Dendritic cell treated with granulocyte-macrophage colony-stimulating factor and Interleukin-4, amounts not matched to agents 40 ng/mL and 50 ng/mL, for 4 days (primary cell): ENCODE results near the gene GPC4.
A peak's percentile ranks its signal among the peaks of the same experiment; 100 is the strongest.

Source experiments
- H3K27ac Mint-ChIP-seq: one replicate; pipeline ENCODE4 v1.8.0; 2022; ENCODE audit warnings: mild to moderate bottlenecking, mixed read lengths
- H3K27me3 Mint-ChIP-seq: one replicate; pipeline ENCODE4 v1.8.0; 2022; ENCODE audit warnings: mild to moderate bottlenecking, mixed read lengths
- H3K36me3 Mint-ChIP-seq: one replicate; pipeline ENCODE4 v1.8.0; 2022; ENCODE audit warnings: low read depth, mixed read lengths
- H3K4me1 Mint-ChIP-seq: one replicate; pipeline ENCODE4 v1.8.0; 2022; ENCODE audit warnings: low read depth, mixed read lengths
- H3K4me3 Mint-ChIP-seq: one replicate; pipeline ENCODE4 v1.8.0; 2022; ENCODE audit warnings: mild to moderate bottlenecking, moderate library complexity, mixed read lengths
- H3K9me3 Mint-ChIP-seq: one replicate; pipeline ENCODE4 v1.8.0; 2022; ENCODE audit warnings: mixed read lengths
- intact Hi-C: fragments of 100-400 bp; cut with micrococcal nuclease; formaldehyde crosslinking; loops from one replicate; pipeline ENCODE4 v1.15.0; 2022

Gene GPC4

DNA sequence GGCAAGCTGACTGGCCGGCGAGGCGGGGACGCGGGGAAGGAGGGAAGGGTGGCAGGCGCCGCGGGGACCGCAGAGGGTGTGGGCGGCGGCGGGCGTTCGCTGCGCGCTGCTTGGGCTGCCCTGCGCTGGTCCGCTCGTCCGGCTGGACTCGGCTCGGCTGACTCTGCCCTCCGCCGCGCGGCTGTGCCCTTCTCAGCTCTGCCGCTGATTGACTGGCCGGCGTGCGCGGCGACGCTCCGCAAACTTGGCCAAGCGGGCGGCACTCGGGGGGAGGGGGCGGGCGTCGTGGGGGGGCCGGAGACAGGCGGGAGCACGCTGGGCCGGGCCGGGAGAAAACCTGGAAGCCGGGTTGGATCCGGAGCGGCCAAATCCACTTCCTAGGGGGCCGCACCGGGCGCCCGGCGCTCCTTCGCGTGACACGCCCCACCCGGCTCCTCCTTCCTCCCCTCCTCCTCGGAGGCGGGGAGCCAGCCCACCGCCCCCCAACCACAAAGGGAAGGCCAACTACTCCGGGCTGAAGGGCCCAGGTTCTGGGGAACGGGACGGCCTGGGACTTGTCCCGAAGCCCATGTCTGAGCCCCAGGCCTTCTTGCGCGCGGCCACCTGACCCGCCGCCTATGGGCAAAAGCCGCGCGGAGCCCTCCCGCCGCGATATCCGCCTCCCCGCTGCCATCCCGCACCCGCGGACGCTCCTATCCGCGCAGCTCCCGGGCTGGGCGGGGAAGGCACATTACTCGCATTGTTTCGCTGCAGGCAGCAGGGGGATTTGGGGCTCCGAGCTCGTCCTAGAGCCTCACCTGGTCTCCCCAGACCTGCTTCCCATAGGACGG is at the start of gene GPC4:
TSS of gene GPC4 (minus strand) at position 214 of the 830 bp plus-strand sequence. CDS start 524 bp downstream, outside the sequence.
- no peaks in the 10 kb centered on the region for H3K9me3 Mint-ChIP-seq
- H3K27me3 Mint-ChIP-seq, result peaks cover 85% of the 10 kb centered on the region
- peak within 1 kb of the TSS; percentile 80 for H3K4me3 Mint-ChIP-seq
- intact Hi-C loops, result no loop called here
- H3K36me3 Mint-ChIP-seq, result no peaks in the 10 kb centered on the region
- H3K27ac Mint-ChIP-seq, result peak within 1 kb of the TSS; percentile 37
- H3K4me1 Mint-ChIP-seq, result peaks cover 7% of the 10 kb centered on the region

DNA sequence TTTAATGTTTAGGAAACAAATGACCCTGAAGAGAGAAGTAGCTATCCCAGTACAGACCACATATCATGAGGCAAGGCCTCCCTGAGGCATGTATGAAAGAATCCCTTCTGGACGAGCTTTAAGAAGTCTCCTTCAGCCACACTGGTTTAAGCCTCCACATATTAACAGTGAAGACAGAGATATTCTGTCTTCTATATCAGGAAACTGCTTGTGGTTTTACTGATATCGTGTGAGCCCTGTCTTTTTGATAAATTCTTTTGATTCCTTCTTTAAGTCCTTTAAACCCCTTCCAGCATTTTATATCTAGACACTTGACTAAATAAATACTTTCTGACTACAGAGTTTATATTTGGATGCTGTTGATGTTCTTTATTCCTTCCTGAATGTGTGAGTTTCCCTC is 45.9 kb upstream of the GPC4 start:
- H3K27ac Mint-ChIP-seq, result no peak overlapping the region
- no peaks in the 10 kb centered on the region for H3K9me3 Mint-ChIP-seq
- H3K4me3 Mint-ChIP-seq, result no peak overlapping the region
- no peaks in the 10 kb centered on the region for H3K4me1 Mint-ChIP-seq
- H3K27me3 Mint-ChIP-seq, result no peaks in the 10 kb centered on the region
- intact Hi-C loops, result no loop called here
- no peaks in the 10 kb centered on the region for H3K36me3 Mint-ChIP-seq

DNA sequence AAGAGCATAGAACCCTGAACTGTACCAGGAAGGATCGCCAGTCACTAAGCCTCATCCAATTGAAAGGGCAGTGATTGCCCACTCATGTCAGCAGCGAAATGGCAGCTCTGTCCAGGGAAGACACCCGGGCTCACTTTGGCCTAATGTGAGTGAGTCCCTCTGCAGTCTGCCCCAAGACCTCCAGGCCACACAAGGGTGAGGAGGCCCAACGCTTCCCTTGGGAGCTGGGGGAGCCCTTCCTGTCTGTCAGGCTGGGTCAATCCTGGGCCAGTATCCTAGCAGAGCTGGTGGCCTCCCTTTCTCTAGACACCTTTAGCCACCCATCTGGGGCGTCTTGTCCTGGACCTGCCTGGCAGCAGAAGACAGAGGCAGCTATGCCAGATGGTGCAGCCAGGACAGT is 39.6 kb upstream of the GPC4 start:
- Mint-ChIP-seq H3K9me3 (no peaks in the 10 kb centered on the region), H3K4me3 (no peak overlapping the region), H3K36me3 (no peaks in the 10 kb centered on the region), H3K27ac (no peak overlapping the region), H3K4me1 (no peaks in the 10 kb centered on the region), H3K27me3 (peaks cover 7% of the 10 kb centered on the region)
- intact Hi-C loops, result no loop called here

DNA sequence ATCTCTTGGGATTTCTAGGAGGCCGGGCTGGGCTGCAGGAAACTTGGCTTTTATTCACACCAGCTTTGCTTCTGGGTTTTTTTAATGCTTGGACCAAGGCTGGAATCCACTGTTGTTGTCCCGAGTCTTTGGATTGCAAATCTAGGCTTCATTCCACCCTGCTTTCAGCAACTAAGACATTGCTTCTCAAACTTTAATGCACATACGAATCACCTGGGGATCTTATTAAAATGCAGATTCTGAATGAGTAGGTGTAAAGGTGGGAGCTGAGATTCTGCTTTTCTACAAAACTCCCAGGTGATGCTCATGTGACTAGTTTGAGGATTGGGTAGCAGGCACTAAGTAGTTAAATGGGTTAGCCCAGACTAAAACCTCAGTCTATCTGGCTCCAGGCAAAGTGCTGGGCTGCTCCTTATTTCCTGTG is 39.2 kb upstream of the GPC4 start:
- Mint-ChIP-seq H3K36me3 (no peaks in the 10 kb centered on the region), H3K27me3 (peaks cover 7% of the 10 kb centered on the region), H3K9me3 (no peaks in the 10 kb centered on the region), H3K27ac (no peak overlapping the region), H3K4me3 (no peak overlapping the region), H3K4me1 (no peaks in the 10 kb centered on the region)
- intact Hi-C loops, result no loop called here

DNA sequence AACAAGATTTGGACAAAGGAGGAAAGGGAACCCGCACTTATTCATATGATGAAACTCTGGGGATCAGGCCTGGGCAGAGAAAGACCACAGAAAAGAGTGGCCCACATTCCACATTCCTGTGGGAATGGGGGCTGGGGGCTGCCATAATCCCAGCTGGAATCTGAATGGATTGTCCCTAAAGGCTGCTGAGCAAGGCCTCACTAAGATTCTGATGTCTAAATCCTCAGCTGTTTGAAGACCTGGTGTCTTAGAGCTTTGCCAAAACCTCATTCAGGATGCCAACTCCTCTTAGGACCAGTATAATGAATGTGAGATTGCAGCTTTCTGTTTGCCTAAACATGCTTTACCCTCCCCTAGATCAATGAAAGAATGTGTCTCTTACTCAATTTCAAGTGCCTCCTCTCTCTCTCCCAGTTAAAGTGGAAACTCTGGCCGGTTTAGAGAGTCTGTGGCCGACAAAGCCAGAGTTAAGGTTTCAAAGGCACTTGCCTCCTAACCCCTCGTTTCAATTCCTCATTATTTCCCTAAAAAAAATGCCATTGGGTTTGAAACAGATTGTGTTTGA is 33.3 kb upstream of the GPC4 start:
- Mint-ChIP-seq H3K4me1 (peaks cover 9% of the 10 kb centered on the region), H3K36me3 (no peaks in the 10 kb centered on the region), H3K4me3 (no peak overlapping the region), H3K27ac (peak overlapping the region; percentile 55), H3K9me3 (no peaks in the 10 kb centered on the region), H3K27me3 (peaks cover 4% of the 10 kb centered on the region)
- intact Hi-C loops, result no loop called here

DNA sequence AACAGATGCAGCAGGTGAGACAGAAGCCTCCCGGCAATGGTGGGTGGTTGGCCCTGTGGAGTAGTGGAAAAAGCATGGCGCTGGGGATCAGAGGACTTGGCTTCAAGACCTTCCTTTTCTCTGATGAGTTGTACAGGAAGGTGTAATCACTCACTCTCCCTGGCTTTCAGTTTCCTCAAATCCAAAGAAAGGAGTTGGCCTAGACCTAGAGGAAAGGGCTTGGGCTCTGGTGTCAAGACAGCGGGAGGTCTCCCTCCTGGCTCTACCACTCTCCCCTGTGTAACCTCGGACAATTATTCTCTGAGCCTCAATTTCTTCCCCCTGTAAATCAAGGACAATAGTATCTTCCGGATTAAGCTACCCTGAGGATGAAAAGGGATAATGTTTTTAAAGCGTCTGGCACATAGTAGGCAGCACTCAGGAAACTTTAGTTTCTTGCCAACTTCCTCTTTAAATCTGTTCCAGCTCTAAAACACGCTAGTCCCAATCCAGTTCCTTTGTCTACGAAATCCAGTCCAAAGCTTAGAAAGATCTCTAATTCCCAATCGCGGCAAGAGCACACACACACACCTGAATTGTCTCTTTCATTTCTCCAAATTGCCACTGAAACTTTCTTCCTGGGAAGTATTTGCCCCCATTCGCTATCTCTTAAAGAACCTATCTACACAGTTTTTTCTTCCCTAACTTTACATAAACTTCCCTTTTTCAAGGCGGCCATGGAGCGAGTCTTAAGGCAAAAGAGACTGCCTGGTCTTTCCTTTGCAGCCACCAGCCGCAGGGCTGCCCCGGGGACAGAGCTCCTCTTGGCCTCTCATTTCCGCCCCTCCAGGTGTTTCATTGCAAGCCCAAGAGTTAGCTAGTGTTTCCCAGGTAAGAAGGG is 29.9 kb upstream of the GPC4 start:
- H3K9me3 Mint-ChIP-seq, result no peaks in the 10 kb centered on the region
- peaks cover 9% of the 10 kb centered on the region for H3K4me1 Mint-ChIP-seq
- H3K27ac Mint-ChIP-seq, result no peak overlapping the region
- H3K4me3 Mint-ChIP-seq, result peak overlapping the region; percentile 67
- H3K27me3 Mint-ChIP-seq, result peaks cover 2% of the 10 kb centered on the region
- no peaks in the 10 kb centered on the region for H3K36me3 Mint-ChIP-seq
- intact Hi-C loops, result no loop called here

DNA sequence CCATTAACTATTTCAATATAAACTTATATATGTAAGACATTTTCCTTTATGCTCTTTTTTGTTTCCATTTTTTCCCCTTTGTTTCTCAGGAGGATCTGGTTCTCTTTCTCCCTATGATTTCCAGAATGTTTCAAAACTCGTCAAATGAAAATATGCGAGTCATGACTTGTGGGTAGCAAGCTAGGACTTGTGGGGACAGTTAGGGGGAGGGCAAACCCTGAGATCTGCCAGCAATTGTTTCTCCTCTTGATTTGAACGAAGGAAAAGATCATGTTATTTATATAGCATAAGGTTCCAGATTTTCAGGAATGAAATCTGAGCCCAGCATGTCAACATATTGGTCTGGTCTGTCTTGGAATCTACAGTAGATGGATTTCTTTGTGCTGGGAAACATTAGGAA is 28.9 kb upstream of the GPC4 start:
- Mint-ChIP-seq H3K9me3 (no peaks in the 10 kb centered on the region), H3K36me3 (no peaks in the 10 kb centered on the region), H3K27ac (no peak overlapping the region), H3K27me3 (peaks cover 2% of the 10 kb centered on the region), H3K4me3 (no peak overlapping the region), H3K4me1 (peaks cover 9% of the 10 kb centered on the region)
- intact Hi-C loops, result no loop called here

DNA sequence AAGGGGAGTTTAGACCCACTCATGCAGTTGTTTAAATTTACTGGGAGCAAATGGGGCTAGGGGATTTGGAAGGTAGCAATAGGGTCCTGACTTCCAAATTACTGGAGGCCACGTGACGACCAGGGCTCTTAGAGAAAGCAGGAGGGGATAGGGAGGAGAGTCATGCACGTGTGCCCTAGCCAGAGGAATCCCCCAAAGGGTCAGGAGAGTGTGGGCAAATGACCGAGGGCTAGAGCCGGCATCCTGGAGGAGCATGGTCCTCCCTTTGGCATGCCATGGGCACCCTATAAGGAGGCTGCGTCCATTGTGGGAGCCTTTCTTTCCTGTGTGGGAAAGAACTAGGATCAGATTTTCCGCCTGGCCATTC is 25.5 kb upstream of the GPC4 start:
- H3K36me3 Mint-ChIP-seq, result no peaks in the 10 kb centered on the region
- intact Hi-C loops, result no loop called here

DNA sequence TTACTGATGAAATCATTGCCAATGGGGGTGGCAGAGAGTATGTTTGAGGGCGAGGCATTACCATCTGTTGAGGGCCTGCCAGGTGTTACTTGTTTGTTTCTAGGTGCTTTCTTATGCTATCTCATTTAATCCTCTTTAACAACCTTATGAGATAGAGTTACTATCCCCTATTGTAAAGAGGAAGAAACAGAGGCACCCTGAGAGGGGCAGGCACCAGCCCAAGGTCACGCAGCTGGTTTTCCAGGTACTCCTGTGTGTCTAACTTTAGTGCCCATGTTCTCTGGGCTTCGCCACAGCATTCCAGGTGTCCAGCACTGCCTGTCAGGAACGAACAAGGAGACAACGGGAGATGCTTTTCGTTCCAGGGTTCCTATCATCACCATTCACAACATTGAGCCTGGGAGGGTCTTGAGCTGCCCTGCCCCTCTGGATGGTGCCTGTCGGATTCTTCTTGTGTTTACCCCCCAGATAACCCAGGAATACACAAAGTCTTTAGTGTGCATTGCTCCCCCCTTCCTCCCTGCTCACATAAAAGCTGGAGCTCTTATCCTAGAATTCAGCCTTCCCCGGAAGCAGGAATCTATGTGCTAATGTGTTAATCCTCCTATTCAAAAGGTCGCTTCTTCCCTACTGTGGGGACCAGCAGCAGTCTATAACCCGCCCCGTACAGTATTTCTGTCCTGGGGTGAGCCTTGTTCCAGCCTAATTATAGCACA is 24.9 kb upstream of the GPC4 start:
- no peak overlapping the region for H3K4me3 Mint-ChIP-seq
- H3K9me3 Mint-ChIP-seq, result no peaks in the 10 kb centered on the region
- H3K36me3 Mint-ChIP-seq, result no peaks in the 10 kb centered on the region
- peaks cover 4% of the 10 kb centered on the region for H3K4me1 Mint-ChIP-seq
- no peak overlapping the region for H3K27ac Mint-ChIP-seq
- peaks cover 4% of the 10 kb centered on the region for H3K27me3 Mint-ChIP-seq
- intact Hi-C loops, result no loop called here

More for the DNA sequence above, 25.5 kb upstream of the GPC4 start:
- Mint-ChIP-seq H3K9me3 (no peaks in the 10 kb centered on the region), H3K27me3 (peaks cover 4% of the 10 kb centered on the region), H3K4me3 (no peak overlapping the region), H3K4me1 (peaks cover 9% of the 10 kb centered on the region), H3K27ac (no peak overlapping the region)

DNA sequence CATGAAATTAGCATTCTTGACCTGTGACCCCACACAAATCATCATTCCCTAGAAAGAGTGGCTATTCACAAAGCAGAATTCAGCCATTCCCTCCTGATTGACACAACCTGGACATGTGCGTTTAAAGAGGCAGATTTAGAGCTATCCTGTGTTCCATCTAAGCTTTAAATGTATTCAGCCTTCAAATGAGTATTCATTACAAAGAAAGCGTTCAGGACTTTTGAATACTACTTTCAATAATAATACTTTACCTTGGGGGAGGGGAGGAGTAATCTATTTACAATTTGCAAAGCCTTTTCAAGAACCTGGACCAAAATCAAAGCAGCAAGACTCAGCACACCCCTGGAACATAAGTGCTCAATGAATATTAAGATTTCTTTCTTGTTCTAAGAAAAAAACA is 22.5 kb upstream of the GPC4 start:
- Mint-ChIP-seq H3K4me1 (no peaks in the 10 kb centered on the region), H3K4me3 (no peak overlapping the region), H3K27ac (no peak overlapping the region), H3K27me3 (peaks cover 4% of the 10 kb centered on the region), H3K36me3 (no peaks in the 10 kb centered on the region), H3K9me3 (no peaks in the 10 kb centered on the region)
- intact Hi-C loops, result no loop called here

DNA sequence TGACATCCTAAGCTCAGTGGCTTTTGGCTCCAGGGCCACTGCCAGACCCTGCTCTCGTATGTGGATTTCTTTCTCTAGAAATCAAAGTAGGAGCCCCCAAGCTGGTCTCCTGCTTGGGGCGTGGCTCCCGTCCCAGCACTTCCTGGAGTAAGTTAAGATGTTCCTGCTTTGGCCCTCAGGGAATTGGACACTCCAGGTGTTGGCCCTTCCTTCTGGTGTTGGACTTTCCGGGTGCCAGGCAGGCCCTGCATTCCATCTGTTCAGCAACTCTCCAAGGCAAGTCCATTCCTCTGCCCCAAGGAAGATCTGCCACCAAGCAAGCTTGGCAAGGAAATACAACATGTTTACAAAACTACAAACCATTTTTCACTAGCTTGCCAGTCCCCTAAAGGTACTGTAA is 22.1 kb upstream of the GPC4 start:
- Mint-ChIP-seq H3K4me1 (no peaks in the 10 kb centered on the region), H3K9me3 (no peaks in the 10 kb centered on the region), H3K4me3 (no peak overlapping the region), H3K27ac (no peak overlapping the region), H3K27me3 (peaks cover 4% of the 10 kb centered on the region), H3K36me3 (no peaks in the 10 kb centered on the region)
- intact Hi-C loops, result no loop called here

DNA sequence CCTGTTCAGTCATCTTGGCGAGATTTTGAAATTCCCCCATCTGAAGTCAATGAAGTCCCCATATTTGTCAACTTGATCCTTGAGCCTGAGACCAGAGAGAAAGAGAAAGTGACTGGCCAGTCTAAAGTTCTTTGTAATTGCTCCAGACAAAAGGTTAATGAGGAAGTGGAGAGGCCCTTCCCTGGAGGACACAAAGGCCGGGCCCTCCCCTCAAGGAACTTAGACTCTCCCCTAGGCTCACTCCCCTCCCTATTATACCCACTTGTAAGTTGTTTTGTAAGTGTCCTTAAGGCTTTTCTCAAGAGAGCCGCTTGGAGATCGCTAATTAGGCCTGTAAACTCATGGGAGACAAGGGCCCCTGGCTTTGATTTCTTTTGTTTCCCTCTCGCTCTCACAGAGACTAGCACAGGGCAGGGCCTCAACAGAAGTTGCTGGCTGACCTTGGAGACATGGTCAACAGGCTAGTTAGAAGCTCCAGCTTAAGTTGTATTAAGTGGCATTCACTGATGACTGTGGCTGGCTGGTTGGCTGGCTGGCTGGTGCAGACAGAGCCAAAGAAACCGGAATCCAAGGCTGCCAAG is 20.3 kb upstream of the GPC4 start:
- Mint-ChIP-seq H3K9me3 (no peaks in the 10 kb centered on the region), H3K4me1 (no peaks in the 10 kb centered on the region), H3K4me3 (no peak overlapping the region), H3K27me3 (peaks cover 1% of the 10 kb centered on the region), H3K27ac (no peak overlapping the region), H3K36me3 (no peaks in the 10 kb centered on the region)
- intact Hi-C loops, result no loop called here

DNA sequence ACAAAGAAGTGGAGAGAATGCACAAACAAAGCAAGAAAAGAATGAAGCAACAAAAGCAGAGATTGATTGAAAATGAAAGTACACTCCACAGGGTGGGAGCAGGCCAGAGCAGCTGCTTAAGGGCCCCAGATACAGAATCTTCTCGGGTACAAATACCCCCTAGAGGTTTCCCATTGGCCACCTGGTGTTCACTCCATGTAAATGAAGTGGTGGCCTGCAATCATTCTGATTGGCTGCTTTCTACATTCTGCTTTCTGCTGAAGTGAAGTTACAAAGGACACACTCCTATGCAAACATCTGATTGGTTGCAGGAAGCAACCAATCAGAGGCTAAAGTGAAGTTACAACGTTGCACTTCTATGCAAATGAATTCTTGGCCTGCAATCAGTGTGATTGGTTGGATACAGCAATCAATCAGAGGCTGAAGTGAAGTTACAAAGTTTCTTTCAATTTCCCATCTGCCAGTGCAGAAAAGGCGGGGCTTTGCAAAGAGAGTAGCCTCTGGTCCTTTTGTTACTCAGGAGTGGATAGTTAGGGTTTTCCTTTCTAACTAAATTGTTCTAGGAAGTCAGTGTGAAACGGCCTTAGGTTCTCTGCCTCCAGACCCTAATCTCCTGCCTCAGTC is 19.0 kb upstream of the GPC4 start:
- H3K4me3 Mint-ChIP-seq, result no peak overlapping the region
- H3K27me3 Mint-ChIP-seq, result peaks cover 1% of the 10 kb centered on the region
- no peaks in the 10 kb centered on the region for H3K9me3 Mint-ChIP-seq
- H3K36me3 Mint-ChIP-seq, result no peaks in the 10 kb centered on the region
- H3K27ac Mint-ChIP-seq, result no peak overlapping the region
- intact Hi-C loops, result no loop called here
- no peaks in the 10 kb centered on the region for H3K4me1 Mint-ChIP-seq
